ENCODE results near the gene HECA. TPM values are rescaled to one million over a fixed set of nuclear protein-coding genes. Genes with fewer than 3 reads are reported as not detected.

The HECA gene
- total and polyA plus RNA-seq, 2 of the 8 experiments (the other 6 are each of a cell fraction or from before 2014, with no cell fraction given) = 2.4 to 9.2 TPM

- H2AFZ ChIP-seq (ENCODE audit: low read length) = no peak overlapping the region
- H2BK20ac ChIP-seq (ENCODE audit: low read length) = no peak overlapping the region
- CTCF ChIA-PET (ENCODE audit: partially characterized antibody) = interaction anchor here (0.5 to 1.7 kb wide), 2 partner anchors 190 to 1133 kb away, joined by 3 to 4 read pairs; no protein-coding TSS in a partner anchor
- H3K4ac ChIP-seq (replicated peaks; ENCODE audit: insufficient read length, low read depth, low read length) = no peak overlapping the region
- H4K8ac ChIP-seq (ENCODE audit: extremely low read depth, insufficient read depth, low read length) = no peak overlapping the region
- H3K9ac ChIP-seq (replicated peaks in 1 of 4; ENCODE audit: extremely low read depth in 1 of 4, low read depth in 3 of 4, low read length in 3 of 4) = no peak overlapping the region
- no peak overlapping the region for H2BK15ac ChIP-seq (ENCODE audit: low read length)
- no peak overlapping the region for H3K4me3 ChIP-seq (ENCODE audit: extremely low read depth in 1 of 4, insufficient read depth in 2 of 4, low read depth in 3 of 4, low read length in 4 of 4)
- no peak overlapping the region for H3K14ac ChIP-seq (ENCODE audit: insufficient read length)
- H4K91ac ChIP-seq (replicated peaks; ENCODE audit: insufficient read length, low read length) = no peak overlapping the region
- no peaks in the 10 kb centered on the region for H3K23me2 ChIP-seq (ENCODE audit: low read depth, low read length)
- no peak overlapping the region for H4K5ac ChIP-seq (ENCODE audit: insufficient read length, low read depth, low read length)
- H3K36me3 ChIP-seq (ENCODE audit: control insufficient read depth in 2 of 4, insufficient read depth in 4 of 4, low read length in 3 of 4) = peaks cover 0 to 3% (median 0%) of the 10 kb centered on the region in 4 experiments; a peak in 3 of 8 replicates
- no peak overlapping the region for H3K23ac ChIP-seq (ENCODE audit: insufficient read length)
- FAIRE-seq (no peak), DNase-seq (ENCODE audit: low read depth in 1 of 2, low spot score in 2 of 2) (no peak)
- no peak overlapping the region for H2BK12ac ChIP-seq (ENCODE audit: low read depth, low read length)
- no peaks in the 10 kb centered on the region; the same call in 1 of the 2 replicates for H3K79me1 ChIP-seq (ENCODE audit: low read depth, low read length)
- H3K27ac ChIP-seq (ENCODE audit: low read depth, low read length) = no peak overlapping the region
- no peak overlapping the region for H3K4me2 ChIP-seq (ENCODE audit: insufficient read depth in 1 of 2, low read depth in 2 of 2, low read length in 2 of 2)
- H3K56ac ChIP-seq (replicated peaks; ENCODE audit: insufficient read length, low read depth, low read length) = no peak overlapping the region
- no peak overlapping the region for H2BK120ac ChIP-seq (replicated peaks; ENCODE audit: low read depth, low read length)
- TF ChIP-seq PHF8 (conservative IDR thresholded peaks at IDR 0.05; ENCODE audit: low read depth, low read length) = no peak
- no peak for TF ChIP-seq SUZ12 (IDR thresholded peaks at IDR 0.05; ENCODE audit: low read length)
- no peak for TF ChIP-seq CTBP2 (IDR thresholded peaks at IDR 0.05; ENCODE audit: borderline replicate concordance, insufficient read depth, insufficient read length, low read length)
- TF ChIP-seq EGR1 (IDR thresholded peaks at IDR 0.05; ENCODE audit: borderline replicate concordance, low read depth, low read length) = no peak
- no peak for TF ChIP-seq BRCA1 (IDR thresholded peaks at IDR 0.05; ENCODE audit: low read depth, low read length)
- no peak for TF ChIP-seq RFX5 (IDR thresholded peaks at IDR 0.05; ENCODE audit: borderline replicate concordance, low read depth, low read length)
- TF ChIP-seq RXRA (IDR thresholded peaks at IDR 0.05; ENCODE audit: insufficient read depth, low read depth, low read length) = no peak
- no peak for TF ChIP-seq JUND (IDR thresholded peaks at IDR 0.05; ENCODE audit: low read length)
- no peak for TF ChIP-seq KDM5A (IDR thresholded peaks at IDR 0.05; ENCODE audit: low read length)
- no peak for TF ChIP-seq FOSL1 (IDR thresholded peaks at IDR 0.05; ENCODE audit: insufficient read depth, low read depth, low read length)
- TF ChIP-seq BCL11A (IDR thresholded peaks at IDR 0.05; ENCODE audit: low read depth in 2 of 2, low read length in 2 of 2) = no peak
- no peak for TF ChIP-seq BACH1 (IDR thresholded peaks at IDR 0.05; ENCODE audit: low read length)
- TF ChIP-seq HDAC6 (IDR thresholded peaks at IDR 0.05; ENCODE audit: low read depth, low read length) = no peak
- no peak for TF ChIP-seq MAFK (IDR thresholded peaks at IDR 0.05; ENCODE audit: low read depth, low read length)
- no peak for TF ChIP-seq MAX (IDR thresholded peaks at IDR 0.05)
- no peak for TF ChIP-seq SP2 (IDR thresholded peaks at IDR 0.05; ENCODE audit: low read length)
- peaks cover 0 to 3% of the 10 kb centered on the region in 2 experiments for H4K20me1 ChIP-seq (replicated peaks in 1 of 2; ENCODE audit: control insufficient read depth in 1 of 2, insufficient read depth in 2 of 2, low read length in 2 of 2)
- H2AK5ac ChIP-seq (ENCODE audit: low read depth, low read length) = no peak overlapping the region
- H3K18ac ChIP-seq (ENCODE audit: extremely low read depth, low read length) = no peak overlapping the region
- H3K27me3 ChIP-seq (replicated peaks in 1 of 4; ENCODE audit: control insufficient read depth in 3 of 4, extremely low read depth in 1 of 4, insufficient read depth in 3 of 4, low read length in 3 of 4) = no peaks in the 10 kb centered on the region
- peaks cover 0 to 3% (median 0%) of the 10 kb centered on the region in 4 experiments; a peak in 1 of 7 replicates for H3K4me1 ChIP-seq (replicated peaks in 1 of 4; ENCODE audit: control insufficient read depth in 3 of 4, insufficient read depth in 4 of 4, low read length in 3 of 4)
- no peaks in the 10 kb centered on the region for H3K79me2 ChIP-seq (ENCODE audit: control insufficient read depth in 1 of 2, insufficient read depth in 2 of 2, low read length in 2 of 2)
- no peak overlapping the region for H2BK5ac ChIP-seq (ENCODE audit: low read depth, low read length)
- POLR2A ChIA-PET (ENCODE audit: partially characterized antibody) = no interaction called here
- H3K9me3 ChIP-seq (ENCODE audit: insufficient read depth in 2 of 2, low read depth in 1 of 2, low read length in 1 of 2) = no peaks in the 10 kb centered on the region
Measured at GRCh38 chr6:139174961-139175360, 40.1 kb downstream of the HECA start.
